Urinary bladder (tissue), 4 donors: ENCODE data around the gene GPATCH2. TPM values are rescaled to one million over a fixed set of nuclear protein-coding genes. Genes with fewer than 3 reads are reported as not detected.
"Not testable (repeated sequence)": the region's sequence is repeated elsewhere in the genome, so short reads cannot be mapped to it uniquely, and the experiment has no call there.

ENCODE experiments used
- DNase-seq: peaks from one replicate; pipeline ENCODE4 v3.0.0-alpha.2; 2015; ENCODE audit errors: extremely low spot score
- H3K27ac ChIP-seq: one replicate; pipeline ENCODE4 v1.5.1; 2013; ENCODE audit warnings: low read depth, mild to moderate bottlenecking, moderate library complexity
- H3K36me3 ChIP-seq: one replicate; pipeline ENCODE4 v1.6.1; 2013; ENCODE audit warnings: mild to moderate bottlenecking, moderate library complexity; ENCODE audit not compliant: insufficient read depth
- H3K4me1 ChIP-seq: one replicate; pipeline ENCODE4 v1.6.1; 2013; ENCODE audit warnings: mild to moderate bottlenecking, moderate library complexity; ENCODE audit not compliant: insufficient read depth
- H3K4me3 ChIP-seq: one replicate; pipeline ENCODE4 v1.5.1; 2013; ENCODE audit warnings: low read depth, low read length
- WGBS: extraction: QIAGEN DNeasy Blood & Tissue Kit; methylation state at CpG from one replicate; pipeline ENCODE4 v1.1.7; 2013; 5-methylcytosine and 5-hydroxymethylcytosine counted together
- polyA plus RNA-seq: library from polyadenylated mRNA; stranded (reverse); fragments of 200-250 nt; gene quantifications from one replicate; pipeline ENCODE4 v1.2.3, GENCODE V29; 2013
- total RNA-seq: library from RNA; depleted of rRNA; stranded (reverse); fragments of >200 nt; gene quantifications from one replicate; pipeline ENCODE4 v1.2.3, GENCODE V29; 2014
- donor health status: healthy with polysubstance abuse.
- donor health status: healthy.

The GPATCH2 gene
- total and polyA plus RNA-seq, 2 donors, result 5.6 to 54.0 TPM

GRCh38 chr1:217617126-217617525 lies 13.8 kb downstream of the GPATCH2 start:
- Histone ChIP-seq H3K4me3 (no peak overlapping the region), H3K36me3 (peaks cover 5% of the 10 kb centered on the region), H3K4me1 (no peaks in the 10 kb centered on the region), H3K27ac (no peak overlapping the region)
- no peak for DNase-seq
- 26% methylated on average over 1 of the region's 1 CpG for whole genome bisulfite sequencing

- DNase-seq, result no peak
- Histone ChIP-seq H3K4me3 (no peak overlapping the region), H3K4me1 (no peaks in the 10 kb centered on the region), H3K27ac (no peak overlapping the region), H3K36me3 (peaks cover 6% of the 10 kb centered on the region)
- 66% methylated on average over 3 of the region's 3 CpGs for WGBS
These were observed 16.6 kb downstream of the GPATCH2 start for GRCh38 chr1:217614200-217614712.

- Histone ChIP-seq H3K36me3 (peaks cover 1% of the 10 kb centered on the region), H3K4me1 (no peaks in the 10 kb centered on the region), H3K27ac (no peak overlapping the region), H3K4me3 (no peak overlapping the region)
- 89% methylated on average over 1 of the region's 1 CpG for WGBS
- no peak for DNase-seq
These were observed 25.5 kb downstream of the GPATCH2 start for GRCh38 chr1:217605390-217605789.

DNA sequence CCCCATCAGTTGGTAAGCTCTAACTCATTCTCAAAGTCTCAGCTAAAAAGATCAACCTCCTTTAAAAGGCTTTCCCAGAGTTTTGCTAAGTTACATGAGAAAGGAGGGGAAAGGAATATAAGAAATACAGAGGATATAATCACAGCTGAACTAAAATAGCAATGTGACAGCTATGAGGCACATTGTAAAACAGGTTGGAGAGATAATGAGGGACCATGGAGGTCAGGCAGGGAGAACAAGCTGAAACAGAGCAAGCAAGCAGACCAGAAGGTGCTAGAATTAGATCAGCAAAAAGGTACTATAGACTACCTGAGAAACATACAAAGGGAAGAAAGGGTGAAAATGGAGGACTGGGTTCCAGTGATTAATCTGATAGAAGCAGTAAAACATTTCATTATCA lies 28.5 kb downstream of the GPATCH2 start:
- H3K4me1 ChIP-seq, result no peaks in the 10 kb centered on the region
- DNase-seq, result no peak
- no peaks in the 10 kb centered on the region for H3K36me3 ChIP-seq
- H3K27ac ChIP-seq, result no peak overlapping the region
- H3K4me3 ChIP-seq, result no peak overlapping the region

DNA sequence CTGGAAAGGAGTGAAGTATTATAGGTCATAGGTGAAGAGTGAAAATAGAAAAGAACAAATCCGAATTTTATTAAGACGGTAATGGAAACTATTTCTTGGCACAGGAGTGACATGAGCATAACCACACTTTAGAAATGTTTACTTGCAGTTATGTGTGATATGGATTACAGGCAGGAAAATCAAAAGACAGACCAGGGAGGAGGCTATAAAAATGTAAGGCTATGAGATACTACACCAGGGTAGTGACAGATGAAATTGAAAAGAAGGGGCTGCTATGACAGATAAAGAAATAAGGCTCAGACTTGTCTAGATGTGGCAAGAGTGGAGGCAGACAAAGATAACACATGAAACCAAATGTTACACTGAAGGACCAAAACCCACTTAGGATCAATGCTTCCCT lies 31.7 kb downstream of the GPATCH2 start:
- WGBS, result 27% methylated on average over 2 of the region's 2 CpGs
- H3K4me3 ChIP-seq, result no peak overlapping the region
- no peak for DNase-seq
- no peaks in the 10 kb centered on the region for H3K4me1 ChIP-seq
- H3K36me3 ChIP-seq, result no peaks in the 10 kb centered on the region
- no peak overlapping the region for H3K27ac ChIP-seq

DNA sequence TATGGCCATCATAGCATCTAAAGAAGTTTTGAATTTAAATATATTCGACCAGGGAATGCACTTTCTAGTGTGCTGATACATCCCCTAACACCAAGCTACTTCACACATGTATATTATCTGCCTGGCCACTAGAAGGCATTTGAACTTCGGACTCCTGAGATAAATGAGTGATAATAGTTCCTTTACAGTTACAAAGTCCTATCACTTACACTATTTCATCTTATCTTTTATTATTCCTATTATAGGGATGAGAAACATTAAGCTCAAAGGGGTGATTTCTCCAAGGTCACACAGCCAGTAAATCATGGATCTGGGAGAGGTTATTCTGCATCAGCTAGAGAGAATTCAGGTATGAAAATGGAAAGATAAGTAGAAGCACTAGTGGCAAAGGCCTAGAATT lies 40.3 kb downstream of the GPATCH2 start:
- no peaks in the 10 kb centered on the region for H3K4me1 ChIP-seq
- peaks cover 2% of the 10 kb centered on the region for H3K36me3 ChIP-seq
- 78% methylated on average over 2 of the region's 2 CpGs for WGBS
- DNase-seq, result no peak
- H3K4me3 ChIP-seq, result no peak overlapping the region
- no peak overlapping the region for H3K27ac ChIP-seq

DNA sequence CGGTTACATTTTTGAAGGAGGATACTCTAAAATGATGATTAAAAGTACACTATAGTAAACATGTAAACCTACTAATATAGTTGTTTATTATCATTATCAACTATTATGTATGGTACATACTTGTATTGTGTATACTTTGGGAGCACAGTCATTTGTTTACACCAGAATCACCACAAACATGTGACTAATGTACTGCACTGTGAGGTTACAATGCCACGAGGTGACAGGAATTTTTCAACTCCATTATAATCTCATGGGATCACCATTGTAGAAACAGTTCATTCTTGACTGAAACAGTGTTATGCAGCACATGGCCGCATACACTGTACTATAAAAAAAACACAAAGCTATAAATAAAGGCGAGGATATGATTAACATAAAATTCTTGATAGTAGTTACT lies 44.3 kb downstream of the GPATCH2 start:
- H3K4me3 ChIP-seq, result no peak overlapping the region
- 63% methylated on average over 4 of the region's 4 CpGs for WGBS
- no peak for DNase-seq
- no peak overlapping the region for H3K27ac ChIP-seq
- no peaks in the 10 kb centered on the region for H3K4me1 ChIP-seq
- H3K36me3 ChIP-seq, result peaks cover 2% of the 10 kb centered on the region

DNA sequence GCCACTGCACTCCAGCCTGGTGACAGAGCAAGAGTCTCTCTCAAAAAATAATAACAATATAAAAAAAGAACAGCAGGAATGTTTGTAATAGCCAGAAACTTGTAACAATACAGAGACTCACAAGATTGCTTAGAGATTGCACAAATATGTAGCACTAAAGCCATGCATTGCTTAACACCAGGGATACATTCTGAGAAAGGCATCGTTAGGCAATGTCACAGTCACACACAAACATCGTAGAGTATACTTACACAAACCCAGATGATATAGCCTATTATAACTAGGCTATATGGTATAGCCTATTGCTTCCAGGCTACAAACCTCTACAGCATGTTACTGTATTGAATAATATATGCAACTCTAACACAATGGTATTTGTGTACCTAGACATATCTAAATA lies 45.3 kb downstream of the GPATCH2 start:
- H3K36me3 ChIP-seq, result peaks cover 2% of the 10 kb centered on the region
- WGBS, result 95% methylated on average over 2 of the region's 2 CpGs
- no peak for DNase-seq
- no peaks in the 10 kb centered on the region for H3K4me1 ChIP-seq
- no peak overlapping the region for H3K4me3 ChIP-seq
- H3K27ac ChIP-seq, result no peak overlapping the region

DNA sequence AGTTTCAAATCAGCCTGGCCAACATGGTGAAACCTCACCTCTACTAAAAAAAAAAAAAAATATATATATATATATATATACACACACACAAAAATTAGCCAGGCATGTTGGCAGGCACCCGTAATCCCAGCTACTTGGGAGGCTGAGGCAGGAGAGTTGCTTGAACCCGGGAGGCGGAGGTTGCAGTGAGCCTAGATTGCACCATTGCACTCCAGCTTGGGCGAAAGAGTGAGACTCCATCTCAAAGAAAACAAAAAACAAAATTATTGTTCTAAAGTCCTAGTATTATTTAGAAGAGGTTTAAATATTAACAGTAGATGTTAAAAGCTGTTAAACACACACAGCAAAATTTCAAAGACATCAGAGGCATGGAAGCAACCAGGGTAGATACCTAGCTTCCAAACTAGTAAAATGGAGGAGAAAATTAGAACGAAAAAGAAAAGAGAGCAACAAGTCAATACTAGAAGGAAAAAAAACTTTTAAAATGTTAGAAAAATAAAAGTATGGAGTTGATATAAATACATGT lies 46.5 kb downstream of the GPATCH2 start:
- H3K36me3 ChIP-seq, H3K4me1 ChIP-seq, H3K27ac ChIP-seq, DNase-seq, H3K4me3 ChIP-seq: not testable (repeated sequence)
- 97% methylated on average over 5 of the region's 5 CpGs for WGBS

- no peak for DNase-seq
- Histone ChIP-seq H3K36me3 (no peaks in the 10 kb centered on the region), H3K27ac (no peak overlapping the region), H3K4me1 (no peaks in the 10 kb centered on the region), H3K4me3 (no peak overlapping the region)
These were observed 53.6 kb downstream of the GPATCH2 start for GRCh38 chr1:217577336-217577735.

DNA sequence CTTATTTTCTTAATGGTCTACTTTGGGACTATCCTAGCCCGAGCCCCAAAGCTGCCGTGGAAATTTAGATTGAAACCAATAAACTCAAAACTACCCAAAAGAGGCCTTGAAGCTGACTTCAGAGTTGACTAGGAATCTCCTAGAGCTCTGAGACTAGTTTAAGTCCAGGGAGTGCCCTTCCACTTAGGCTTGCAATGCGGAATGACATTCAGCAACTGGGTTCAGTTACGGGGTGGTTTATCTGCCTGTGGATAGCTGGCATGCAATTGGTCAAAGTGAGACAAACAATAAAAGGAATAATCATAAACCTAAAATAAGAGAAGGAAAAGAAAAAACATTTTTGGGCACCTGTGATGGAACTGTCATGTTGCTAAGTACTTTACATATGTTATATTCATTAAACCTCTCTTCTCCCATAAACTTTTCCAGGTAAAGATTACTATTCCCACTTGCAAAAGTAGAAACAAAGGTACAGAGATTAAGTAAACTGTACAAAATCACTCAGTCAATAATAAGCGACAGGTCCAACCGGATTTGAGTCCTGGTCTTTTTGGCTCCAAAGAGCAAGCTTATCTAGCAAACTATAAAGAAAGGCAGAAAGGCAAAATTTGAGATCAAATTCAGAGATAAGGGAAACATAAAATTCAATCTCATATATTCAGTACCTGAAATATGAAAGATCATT lies 56.5 kb downstream of the GPATCH2 start:
- Histone ChIP-seq H3K36me3 (no peaks in the 10 kb centered on the region), H3K4me3 (no peak overlapping the region), H3K4me1 (no peaks in the 10 kb centered on the region), H3K27ac (no peak overlapping the region)
- WGBS, result 91% methylated on average over 6 of the region's 6 CpGs
- DNase-seq, result no peak

- no peak for DNase-seq
These were observed 61.9 kb downstream of the GPATCH2 start for GRCh38 chr1:217569021-217569420.

GRCh38 chr1:217568200-217568599 lies 62.7 kb downstream of the GPATCH2 start:
- no peak overlapping the region for H3K4me3 ChIP-seq
- peaks cover 1% of the 10 kb centered on the region for H3K36me3 ChIP-seq
- WGBS, result 77% methylated on average over 4 of the region's 4 CpGs
- H3K4me1 ChIP-seq, result no peaks in the 10 kb centered on the region
- H3K27ac ChIP-seq, result no peak overlapping the region
- no peak for DNase-seq

More at GRCh38 chr1:217569021-217569420, 61.9 kb downstream of the GPATCH2 start:
- Histone ChIP-seq H3K4me1 (no peaks in the 10 kb centered on the region), H3K4me3 (no peak overlapping the region), H3K27ac (no peak overlapping the region), H3K36me3 (peaks cover 1% of the 10 kb centered on the region)
- 77% methylated on average over 2 of the region's 2 CpGs for WGBS

DNA sequence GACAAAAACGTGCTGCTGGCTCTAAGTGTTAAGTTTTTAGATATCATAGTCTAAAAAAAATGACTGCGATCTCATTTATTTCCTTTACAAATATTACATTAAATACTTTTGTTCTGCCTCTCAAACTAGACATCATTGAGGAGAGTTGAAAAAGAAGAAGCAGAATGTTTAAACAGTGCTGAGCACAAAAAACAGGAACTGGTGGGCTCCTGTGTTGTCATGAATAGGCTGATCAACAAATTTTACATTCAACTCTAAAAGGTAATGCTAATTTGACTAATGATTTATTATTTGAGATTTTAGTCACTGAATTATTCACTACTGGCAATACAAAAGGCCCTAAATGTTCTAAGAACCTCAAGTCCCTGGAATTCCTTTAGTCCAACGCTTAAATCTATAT lies 66.1 kb downstream of the GPATCH2 start:
- no peak overlapping the region for H3K27ac ChIP-seq
- peaks cover 1% of the 10 kb centered on the region for H3K36me3 ChIP-seq
- no peak for DNase-seq
- no peaks in the 10 kb centered on the region for H3K4me1 ChIP-seq
- no peak overlapping the region for H3K4me3 ChIP-seq
- WGBS, result 90% methylated on average over 3 of the region's 3 CpGs
